Stimulated activated naive CD8-positive, alpha-beta T cell treated with anti-CD3 and anti-CD28 coated beads, Interleukin-15, Interleukin-2, amounts not matched to agents 100 U/mL and 50 U/mL, for 24 hours (primary cell): ENCODE data around the gene DPY19L3.
"Not testable (repeated sequence)": the region's sequence is repeated elsewhere in the genome, so short reads cannot be mapped to it uniquely, and the experiment has no call there.

ENCODE experiments used
- ATAC-seq: fragments of 150-1000 bp; cut with Tn5 transposase; one replicate; pipeline ENCODE4 v1.10.0; 2021
- DNase-seq: peaks from one replicate; pipeline ENCODE4 v3.0.0; 2021

DPY19L3 gene, protein sequence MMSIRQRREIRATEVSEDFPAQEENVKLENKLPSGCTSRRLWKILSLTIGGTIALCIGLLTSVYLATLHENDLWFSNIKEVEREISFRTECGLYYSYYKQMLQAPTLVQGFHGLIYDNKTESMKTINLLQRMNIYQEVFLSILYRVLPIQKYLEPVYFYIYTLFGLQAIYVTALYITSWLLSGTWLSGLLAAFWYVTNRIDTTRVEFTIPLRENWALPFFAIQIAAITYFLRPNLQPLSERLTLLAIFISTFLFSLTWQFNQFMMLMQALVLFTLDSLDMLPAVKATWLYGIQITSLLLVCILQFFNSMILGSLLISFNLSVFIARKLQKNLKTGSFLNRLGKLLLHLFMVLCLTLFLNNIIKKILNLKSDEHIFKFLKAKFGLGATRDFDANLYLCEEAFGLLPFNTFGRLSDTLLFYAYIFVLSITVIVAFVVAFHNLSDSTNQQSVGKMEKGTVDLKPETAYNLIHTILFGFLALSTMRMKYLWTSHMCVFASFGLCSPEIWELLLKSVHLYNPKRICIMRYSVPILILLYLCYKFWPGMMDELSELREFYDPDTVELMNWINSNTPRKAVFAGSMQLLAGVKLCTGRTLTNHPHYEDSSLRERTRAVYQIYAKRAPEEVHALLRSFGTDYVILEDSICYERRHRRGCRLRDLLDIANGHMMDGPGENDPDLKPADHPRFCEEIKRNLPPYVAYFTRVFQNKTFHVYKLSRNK

GRCh38 chr19:32405431-32406160 lies at the start of gene DPY19L3:
DPY19L3 (plus strand) TSS chr19:32405770; CDS start chr19:32408254, 2,484 bp downstream.
- DNase-seq (peak; percentile 94), ATAC-seq (peak; percentile 97)

DNA sequence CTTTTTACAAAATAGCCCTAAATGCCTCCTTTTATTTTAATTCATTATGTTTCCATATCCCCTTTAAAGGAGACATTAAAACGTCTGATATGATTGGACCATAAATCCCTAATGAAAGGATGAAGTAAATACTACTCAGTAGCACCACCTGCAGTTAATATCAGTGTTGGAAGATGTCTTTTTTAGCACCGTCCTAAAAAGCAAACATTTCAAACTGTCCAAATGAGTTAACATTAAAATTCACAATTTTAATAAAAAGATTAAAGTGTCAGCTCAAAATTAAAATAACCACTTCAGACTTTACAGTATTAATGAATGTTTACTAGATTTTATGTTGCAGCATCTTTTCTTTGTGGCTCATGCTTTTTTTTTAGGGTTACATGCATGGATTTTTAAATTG lies 47.9 kb upstream of the DPY19L3 start:
- ATAC-seq, result no peak
- no peak for DNase-seq

- DNase-seq, result no peak
- ATAC-seq, result no peak
Measured at GRCh38 chr19:32358321-32358720, 47.2 kb upstream of the DPY19L3 start.

DNA sequence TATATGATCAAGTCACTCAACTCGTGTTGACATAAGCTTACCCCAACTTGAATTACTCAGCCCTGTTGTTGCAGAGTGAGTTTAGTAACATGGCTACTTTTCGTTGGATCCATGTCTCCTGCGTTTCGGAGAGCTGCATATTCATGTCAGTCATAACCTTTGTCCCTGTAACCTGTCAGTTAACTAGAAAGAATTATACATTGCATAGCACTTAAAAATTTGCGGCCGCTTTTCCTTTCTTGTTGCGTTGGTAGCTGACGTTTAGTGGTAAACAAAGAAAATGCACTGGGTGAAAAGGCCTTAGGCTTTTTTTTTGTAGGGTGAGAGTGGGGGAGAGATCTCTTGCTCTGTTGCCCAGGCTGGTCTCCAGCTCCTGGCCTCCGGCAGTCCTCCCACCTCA lies 46.0 kb upstream of the DPY19L3 start:
- no peak for ATAC-seq

GRCh38 chr19:32361574-32362317 lies 43.8 kb upstream of the DPY19L3 start:
- no peak for DNase-seq
- ATAC-seq, result no peak

More for the DNA sequence above, 46.0 kb upstream of the DPY19L3 start:
- DNase-seq, result no peak

GRCh38 chr19:32362318-32362691 lies 43.3 kb upstream of the DPY19L3 start:
- DNase-seq (no peak), ATAC-seq (no peak)

DNA sequence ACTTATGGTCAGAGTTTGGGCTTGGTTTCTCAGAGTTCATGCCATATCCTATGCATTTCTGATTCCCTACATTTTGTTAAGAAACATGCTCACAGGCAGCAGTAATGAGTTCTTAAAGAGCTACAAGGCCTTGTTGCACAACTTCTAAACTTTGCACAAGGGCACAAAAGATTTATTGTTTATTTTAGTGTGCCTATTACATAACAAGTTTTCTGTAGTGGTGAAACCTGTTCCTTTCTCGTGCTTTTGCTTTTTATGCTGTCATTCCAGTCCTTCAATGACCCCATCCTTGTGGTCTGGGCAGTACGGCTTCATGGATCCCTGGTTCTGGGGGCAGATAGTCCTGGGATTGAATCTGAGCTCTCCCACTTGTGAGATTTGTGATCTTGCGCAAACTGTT lies 42.4 kb upstream of the DPY19L3 start:
- ATAC-seq (no peak), DNase-seq (no peak)

DNA sequence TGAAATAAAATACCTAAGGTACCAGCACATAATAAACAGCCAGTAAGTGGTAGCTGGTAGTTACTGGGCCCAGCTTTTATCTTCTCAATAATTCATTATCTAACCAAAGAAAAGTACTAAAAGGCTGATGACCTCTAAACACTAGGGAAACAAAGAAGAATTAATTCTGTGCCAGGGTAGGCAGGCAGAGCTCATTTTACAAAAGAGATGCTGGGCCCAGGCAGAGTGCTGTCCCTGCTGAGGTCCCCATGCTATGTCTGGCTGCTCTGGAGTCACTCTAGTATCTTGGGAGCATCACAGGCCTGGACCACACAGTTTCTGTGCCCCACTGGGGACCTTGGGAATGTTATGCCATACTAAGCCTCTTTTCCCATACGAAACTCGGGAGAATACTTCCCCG lies 41.9 kb upstream of the DPY19L3 start:
- ATAC-seq (no peak), DNase-seq (no peak)

DNA sequence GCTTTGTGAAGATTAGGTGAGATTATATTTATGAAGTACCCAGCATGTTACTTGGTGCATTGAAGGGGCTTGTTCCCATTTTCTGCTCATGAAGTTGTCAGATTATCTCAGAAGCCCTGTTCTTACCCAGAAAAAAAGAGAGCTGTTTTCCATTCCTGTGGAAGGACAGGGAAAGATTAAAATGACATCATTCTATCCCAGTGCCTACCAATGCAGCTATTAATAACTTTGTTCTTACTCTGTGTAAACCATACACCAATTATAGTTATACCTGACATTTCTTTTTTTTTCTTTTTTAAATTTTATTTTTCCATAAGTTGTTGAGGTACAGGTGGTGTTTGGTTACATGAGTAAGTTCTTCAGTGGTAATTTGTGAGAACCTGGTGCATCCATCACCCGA lies 41.5 kb upstream of the DPY19L3 start:
- ATAC-seq (no peak), DNase-seq (no peak)

DNA sequence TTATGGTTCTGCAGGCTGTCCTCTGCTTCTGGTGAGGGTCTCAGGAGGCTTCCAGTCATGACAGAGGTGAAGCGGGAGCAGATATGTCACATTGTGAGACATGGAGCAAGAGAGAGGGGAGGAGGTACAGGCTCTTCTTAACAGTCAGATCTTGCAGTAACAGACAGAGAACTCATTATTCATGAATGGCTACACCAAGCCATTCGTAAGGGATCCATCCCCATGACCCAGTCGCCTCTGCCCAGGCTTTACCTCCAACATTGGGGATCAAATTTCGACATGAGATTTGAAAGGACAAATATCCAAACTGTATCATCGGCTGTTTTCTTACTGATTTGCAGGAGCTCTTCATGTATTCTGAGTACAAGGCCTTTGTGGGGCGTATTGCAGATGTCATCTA lies 38.5 kb upstream of the DPY19L3 start:
- ATAC-seq (no peak), DNase-seq (no peak)

DNA sequence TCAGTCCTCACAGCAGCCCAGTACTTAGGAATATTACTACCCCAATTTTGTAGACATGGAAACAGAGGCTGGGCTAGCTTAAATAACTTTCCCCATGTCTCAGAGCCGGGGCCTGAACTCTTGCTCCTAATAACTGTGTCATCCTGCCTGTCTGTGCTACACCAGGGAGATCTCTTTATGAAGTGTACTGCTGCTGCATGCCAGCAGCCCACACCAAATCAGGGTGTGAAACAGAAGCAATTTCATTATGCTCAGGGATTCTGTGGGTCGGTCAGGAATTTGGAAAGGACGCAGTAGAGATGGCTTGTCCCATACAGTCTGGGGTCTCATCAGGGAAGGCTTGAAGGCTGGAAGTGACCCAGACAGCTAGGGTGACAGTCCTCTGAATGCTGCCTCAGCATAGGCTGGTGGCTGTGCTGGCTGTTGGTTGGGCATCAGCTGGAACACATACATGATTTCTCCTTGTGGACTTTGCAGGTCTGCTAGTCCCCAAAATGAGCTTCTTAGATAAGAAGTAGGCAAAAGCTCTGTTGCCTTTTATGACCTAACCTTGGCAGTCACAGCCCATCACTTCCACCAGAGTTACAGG lies 37.5 kb upstream of the DPY19L3 start:
- no peak for ATAC-seq
- DNase-seq, result no peak

- ATAC-seq (no peak), DNase-seq (no peak)
Measured at GRCh38 chr19:32368787-32369186, 36.8 kb upstream of the DPY19L3 start.

- no peak for ATAC-seq
- DNase-seq, result no peak
Measured at GRCh38 chr19:32372726-32373517, 32.6 kb upstream of the DPY19L3 start.

DNA sequence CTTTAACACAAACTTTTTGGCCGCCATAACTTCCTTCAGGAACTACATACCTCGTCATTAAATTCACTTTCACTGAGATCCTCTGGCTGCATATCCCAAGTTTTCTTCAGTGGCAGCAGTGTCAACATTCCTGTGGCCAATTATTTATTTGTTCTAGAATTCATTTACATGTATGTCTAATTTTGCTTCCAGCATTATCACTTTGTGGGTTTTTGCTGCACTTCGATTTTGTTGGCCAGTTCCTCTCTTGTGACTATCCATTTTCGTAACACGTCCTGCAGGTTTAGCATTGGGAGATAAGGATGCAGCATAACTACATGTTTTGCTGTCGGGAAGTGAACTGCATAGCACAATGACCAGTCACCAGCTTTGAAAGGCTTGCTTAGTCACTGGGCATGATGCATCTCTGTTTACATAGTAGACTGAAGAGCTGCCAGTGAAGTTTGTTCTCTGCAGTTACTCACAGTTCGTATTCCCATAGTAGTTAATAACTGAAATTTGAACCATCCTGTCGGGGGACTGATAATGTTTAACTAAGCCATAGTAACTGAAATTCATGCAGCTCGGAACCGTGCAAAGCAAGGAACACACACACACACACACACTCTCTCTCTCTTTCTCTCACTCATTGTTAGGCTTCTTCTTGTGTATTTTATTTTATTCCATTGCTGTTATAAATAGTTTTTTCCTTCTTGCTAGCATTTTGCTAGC lies 31.8 kb upstream of the DPY19L3 start:
- no peak for DNase-seq
- ATAC-seq, result no peak

GRCh38 chr19:32374362-32374761 lies 31.2 kb upstream of the DPY19L3 start:
- not testable (repeated sequence) for ATAC-seq, DNase-seq

DNA sequence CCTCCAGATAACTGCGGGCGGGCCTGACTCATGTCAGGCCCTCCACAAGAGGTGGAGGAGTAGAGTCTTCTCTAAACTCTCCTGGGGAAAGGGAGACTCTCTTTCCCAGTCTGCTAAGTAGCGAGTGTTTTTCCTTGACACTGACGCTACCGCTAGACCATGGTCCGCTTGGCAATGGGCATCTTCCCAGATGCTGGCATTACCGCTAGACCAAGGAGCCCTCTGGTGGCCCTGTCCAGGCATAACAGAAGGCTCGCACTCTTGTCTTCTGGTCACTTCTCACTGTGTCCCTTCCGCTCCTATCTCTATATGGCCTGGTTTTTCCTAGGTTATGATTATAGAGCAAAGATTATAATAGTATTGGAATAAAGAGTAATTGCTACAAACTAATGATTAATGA lies 28.5 kb upstream of the DPY19L3 start:
- ATAC-seq, result not testable (repeated sequence)

DNA sequence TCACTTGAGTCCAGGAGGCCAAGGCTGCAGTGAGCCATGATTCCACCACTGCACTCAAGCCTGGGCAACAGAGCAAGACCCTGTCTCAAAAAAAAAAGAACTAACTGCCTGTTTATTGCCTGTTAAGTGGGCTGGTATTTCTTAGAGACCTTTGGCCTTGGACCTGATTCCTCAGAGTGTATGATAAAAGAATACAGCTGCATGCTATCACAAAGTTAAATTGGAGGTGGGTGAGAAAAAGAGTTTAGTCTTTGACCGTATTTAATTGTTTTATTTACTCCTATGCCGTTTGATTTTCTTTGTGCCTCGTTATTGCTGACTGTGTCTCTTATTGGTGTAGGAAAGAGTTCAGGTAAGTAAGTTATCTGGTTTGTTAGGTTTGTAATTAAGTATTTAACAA lies 25.3 kb upstream of the DPY19L3 start:
- DNase-seq (no peak), ATAC-seq (no peak)

More for the DNA sequence above, 28.5 kb upstream of the DPY19L3 start:
- not testable (repeated sequence) for DNase-seq

DNA sequence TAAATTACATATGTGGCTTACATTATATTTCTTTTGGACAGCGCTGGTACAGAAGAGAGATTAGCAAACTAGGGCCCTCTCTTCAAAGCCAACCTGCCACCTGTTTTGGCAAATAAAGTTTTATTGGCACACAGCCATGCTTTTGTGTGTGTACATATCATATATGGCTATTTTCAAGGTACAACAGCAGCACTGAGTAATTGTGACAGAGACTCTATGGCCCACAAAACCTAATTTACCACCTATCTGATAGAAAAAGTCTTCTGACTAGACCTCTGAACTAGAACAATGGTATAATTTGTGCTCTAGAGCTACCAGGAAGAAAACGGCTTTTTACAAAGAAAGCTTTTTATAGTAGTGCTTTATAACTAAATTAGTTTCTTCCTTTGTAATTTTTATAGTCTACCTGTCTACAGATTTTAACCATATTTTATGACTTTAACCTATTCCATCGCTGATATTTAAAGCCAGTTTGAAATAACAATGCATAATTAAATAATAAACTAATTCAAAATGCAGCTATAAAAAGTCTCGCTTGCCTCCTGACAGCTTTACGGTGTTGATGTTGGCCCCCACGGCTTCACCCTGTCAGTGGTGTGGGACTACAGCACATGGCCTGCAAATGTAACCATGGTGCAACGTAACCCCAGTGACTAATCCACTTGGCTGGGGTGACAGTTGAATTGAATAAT lies 17.7 kb upstream of the DPY19L3 start:
- DNase-seq (no peak), ATAC-seq (no peak)

DNA sequence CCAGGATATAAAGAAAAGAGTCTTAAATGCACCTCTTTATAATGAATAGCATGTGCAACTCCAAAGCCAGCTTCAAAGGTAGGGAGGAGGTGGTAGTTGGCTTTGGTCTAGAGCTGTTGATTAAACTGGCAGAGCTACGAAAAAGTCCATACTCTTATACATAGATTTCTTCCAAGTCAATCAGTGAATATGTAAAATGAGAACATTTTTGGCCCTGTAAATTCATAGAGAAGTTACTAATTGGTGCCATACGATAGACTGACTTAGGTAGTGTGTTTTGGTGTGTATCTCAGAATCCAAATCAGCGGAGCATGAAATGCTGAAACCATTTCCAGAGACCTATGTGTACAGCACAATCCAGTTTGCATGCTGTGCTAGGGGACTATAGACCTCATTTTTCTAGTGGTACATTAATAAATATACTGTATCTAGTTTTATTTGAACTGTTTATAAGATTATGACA lies 17.1 kb upstream of the DPY19L3 start:
- DNase-seq, result no peak
- no peak for ATAC-seq

DNA sequence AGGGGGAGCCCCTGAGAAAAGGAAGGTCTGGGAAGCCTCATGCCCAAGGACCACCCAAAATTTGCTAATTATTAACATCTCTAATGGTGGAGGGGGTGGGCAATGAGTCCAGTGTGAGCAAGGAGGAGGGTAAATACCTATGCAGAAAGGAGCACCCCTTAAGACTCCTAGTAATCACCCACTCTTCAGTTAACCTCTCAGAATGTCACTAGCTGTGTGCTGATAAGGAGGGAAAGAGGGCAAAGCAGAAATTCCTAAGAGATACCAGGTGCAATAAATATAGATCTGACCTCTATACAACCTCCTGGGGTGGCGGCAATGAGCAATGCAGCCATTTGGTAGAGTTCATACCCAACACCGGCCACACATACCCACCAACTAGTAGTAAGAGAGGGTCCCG lies 12.7 kb upstream of the DPY19L3 start:
- DNase-seq (no peak), ATAC-seq (no peak)
